Activated T-helper 1 cell treated with anti-CD3 and anti-CD28 coated beads, Interleukin-2, amount 50 U/mL, for 16 hours (primary cell): ENCODE measurements around the gene FYB2.

Experiments used
- DNase-seq, 2 donors: peaks; one replicate each; pipeline ENCODE4 v3.0.0-alpha.2; 2020; ENCODE audit warnings: low read depth in 1 of 2, low spot score in 1 of 2

The FYB2 gene

GRCh38 chr1:56835657-56836056 is 16.5 kb upstream of the FYB2 start:
- DNase-seq: no peak

DNA sequence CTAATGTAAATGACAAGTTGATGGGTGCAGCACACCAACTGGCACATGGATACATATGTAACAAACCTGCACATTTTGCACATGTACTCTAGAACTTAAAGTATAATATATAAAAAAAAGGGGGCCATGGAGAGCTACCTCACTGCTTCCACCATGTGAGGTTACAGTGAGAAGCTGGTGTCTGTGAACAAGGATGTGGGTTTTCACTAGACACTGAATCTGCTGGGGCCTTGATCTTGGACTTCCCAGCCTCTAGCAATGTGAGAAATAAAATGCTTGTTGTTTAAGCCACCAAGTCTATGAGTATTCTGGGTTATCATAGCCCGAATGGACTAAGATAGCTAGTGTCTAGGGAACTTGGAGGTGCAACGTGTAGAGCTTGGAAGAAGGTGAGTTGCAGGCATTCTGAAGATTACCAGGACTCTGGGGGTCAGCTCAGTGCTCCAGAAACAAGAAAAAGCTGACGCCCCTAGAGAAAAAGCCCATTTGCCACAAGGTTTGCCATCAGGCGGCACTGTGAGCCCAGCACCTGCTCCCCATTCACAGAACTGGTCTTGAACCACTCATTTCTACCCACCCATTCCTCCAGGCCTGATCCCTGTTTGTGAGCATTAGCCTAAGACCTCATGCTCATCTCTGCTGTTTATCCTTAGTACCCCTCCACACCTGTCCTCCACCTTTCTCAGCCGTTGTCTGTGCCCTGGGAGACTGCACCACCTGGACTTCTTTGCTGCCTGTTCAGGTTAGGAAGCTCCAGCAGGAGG is 15.1 kb upstream of the FYB2 start:
- DNase-seq: no peak

GRCh38 chr1:56833088-56833487 is 13.9 kb upstream of the FYB2 start:
- no peak for DNase-seq

GRCh38 chr1:56831871-56832693 is 12.9 kb upstream of the FYB2 start:
- DNase-seq: peak; percentile 31 to 38

- DNase-seq: no peak
These were observed 10.8 kb upstream of the FYB2 start for GRCh38 chr1:56830052-56830451.

DNA sequence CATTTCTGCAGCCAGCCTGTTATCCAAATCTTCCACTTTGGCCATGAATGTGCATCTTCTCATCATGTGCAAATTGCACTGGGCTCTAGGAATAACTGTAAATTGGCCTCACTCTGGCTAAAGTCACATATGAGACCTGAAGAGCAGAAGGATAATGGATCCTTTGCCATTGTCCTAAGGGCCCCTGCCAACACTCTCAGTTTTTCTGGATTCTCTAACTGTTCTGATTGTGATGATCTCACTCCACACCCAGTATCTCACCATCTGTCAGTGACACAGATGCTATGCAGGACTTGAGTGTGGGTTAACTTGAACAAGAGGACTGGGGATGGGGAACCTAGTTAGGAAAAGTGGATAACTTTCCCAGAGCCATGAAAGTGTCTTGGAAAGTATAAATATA is 8.5 kb upstream of the FYB2 start:
- DNase-seq: no peak

DNA sequence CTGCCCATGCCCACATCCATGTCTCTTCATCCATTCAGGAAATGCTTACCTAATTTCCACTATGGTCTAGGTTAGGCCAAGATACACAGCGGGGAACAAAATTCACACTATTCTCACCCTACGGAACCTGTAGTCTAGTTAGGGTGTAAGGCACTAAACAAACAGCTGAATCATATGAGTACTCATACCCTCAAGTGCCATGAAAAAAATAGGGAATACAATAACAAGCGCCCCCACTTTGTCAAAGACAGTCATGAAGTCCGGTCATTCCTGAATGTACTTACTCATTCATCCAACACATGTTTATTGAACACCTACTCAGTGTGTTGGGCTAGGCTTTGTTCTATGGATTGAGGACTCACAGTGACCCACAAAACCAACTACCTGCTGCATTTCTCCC is 6.2 kb upstream of the FYB2 start:
- DNase-seq: no peak

GRCh38 chr1:56824938-56825337 is 5.7 kb upstream of the FYB2 start:
- DNase-seq: no peak

- no peak for DNase-seq
These were observed 5.1 kb upstream of the FYB2 start for GRCh38 chr1:56824271-56824670.

DNA sequence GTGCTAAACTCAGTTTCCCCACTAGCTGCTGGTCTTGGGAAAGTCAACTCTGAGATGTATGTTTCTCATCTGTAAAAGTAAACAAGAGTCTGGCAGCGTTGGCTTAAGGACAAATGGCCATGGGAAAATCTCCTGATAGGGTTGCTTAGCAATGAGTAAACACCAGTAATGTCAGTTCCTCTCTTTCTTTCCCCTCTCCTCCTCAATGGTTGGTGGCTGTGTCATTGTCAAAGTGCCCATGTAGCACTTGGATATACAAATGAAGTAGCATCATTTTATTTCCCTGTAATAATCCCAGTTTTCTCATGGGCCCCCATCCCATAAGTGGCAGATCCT is 2.2 kb upstream of the FYB2 start:
- no peak for DNase-seq

DNA sequence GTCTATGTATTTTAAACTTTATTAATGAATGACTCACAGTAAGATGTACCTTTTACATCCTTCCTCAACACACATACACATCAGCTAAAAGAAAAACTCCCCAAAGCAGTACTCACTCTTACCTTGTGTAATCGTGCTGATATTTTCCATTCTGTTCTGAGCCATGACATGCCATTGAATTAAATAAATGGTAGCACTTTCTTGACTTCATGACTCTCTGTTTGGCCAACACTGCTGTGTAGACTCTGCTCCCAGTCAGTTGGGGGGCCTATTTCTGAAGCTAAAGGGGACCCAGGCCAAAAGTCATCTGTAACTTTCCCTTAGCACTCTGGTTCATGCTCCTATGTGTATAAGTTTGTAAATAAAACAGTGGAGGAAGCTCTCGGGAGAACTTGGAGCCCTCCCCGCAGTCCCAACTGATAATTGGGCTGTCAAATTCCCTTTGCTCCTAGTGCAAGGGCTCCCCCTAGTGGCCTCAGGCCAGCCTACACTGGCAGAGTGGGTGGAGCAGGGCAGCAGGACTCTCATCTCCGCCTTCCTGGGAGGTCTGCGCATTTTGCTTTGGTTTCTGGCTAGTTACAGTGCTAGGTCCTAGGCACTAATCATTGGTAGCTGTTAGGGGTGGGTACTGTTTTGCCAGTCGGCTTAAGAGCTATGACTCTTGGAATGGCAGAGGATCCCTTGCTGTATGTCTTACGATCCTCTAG is 1.7 kb upstream of the FYB2 start:
- peak; percentile 7 to 14 for DNase-seq

- no peak for DNase-seq
These were observed 1.3 kb downstream of the FYB2 start for GRCh38 chr1:56817716-56818463.

DNA sequence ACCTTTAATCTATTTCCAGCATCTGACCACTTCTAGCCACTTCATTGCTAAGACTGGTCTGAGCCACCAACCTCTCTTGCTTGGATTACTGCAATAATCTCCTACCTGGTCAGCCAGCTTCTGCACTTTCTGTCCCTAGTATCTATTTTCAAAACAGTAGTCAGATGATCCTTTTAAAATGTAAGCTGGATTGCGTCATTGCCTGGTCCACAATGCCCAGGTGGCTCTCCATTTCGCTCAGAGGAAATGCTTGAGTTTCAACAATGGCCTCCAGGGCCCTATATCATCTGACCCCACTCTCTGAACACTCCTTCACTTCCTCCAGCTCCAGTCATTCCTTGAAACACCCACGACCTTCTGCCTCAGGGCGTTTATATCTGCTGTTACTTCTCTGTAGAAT is 2.3 kb downstream of the FYB2 start:
- DNase-seq: no peak

- no peak for DNase-seq
These were observed 2.9 kb downstream of the FYB2 start for GRCh38 chr1:56816264-56816663.

DNA sequence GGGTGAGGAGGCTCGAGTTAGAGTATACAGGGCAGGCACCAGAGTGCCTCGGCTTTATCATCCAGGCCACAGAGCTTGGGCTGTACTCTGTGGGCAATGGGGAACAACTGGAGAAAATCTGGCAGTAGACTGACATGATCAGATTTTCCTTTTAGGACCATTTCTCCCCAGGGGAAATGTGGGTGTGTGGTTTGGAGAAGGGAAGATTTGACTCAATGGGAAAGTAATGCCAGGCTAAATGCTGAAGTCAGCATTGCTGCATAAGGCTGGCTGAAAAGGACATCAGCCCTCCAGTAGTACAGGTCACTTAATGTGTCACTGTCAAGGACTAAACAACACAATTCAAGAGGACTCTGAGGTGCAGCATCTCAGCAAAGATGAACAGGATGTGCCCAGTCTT is 5.0 kb downstream of the FYB2 start:
- no peak for DNase-seq

DNA sequence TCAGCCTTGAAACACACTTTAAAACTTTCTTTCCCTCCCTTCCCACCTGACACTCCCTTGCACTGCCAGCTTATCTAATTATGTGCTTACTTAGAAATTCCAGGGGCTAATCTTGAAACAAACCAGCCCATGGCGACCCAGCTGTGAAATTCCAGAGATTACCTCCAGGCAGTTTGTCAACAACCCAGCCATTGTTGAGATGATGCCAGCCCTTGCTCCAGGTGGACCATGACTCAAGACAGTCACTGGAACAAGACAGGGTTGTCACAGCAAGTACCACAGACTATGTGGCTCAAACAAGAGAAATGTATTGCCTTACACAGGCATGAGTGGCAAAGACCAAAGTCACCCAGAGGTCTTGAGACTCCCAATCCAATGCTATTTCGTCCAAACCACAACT is 7.9 kb downstream of the FYB2 start:
- DNase-seq: no peak

- DNase-seq: no peak
These were observed 10.8 kb downstream of the FYB2 start for GRCh38 chr1:56808410-56808809.

DNA sequence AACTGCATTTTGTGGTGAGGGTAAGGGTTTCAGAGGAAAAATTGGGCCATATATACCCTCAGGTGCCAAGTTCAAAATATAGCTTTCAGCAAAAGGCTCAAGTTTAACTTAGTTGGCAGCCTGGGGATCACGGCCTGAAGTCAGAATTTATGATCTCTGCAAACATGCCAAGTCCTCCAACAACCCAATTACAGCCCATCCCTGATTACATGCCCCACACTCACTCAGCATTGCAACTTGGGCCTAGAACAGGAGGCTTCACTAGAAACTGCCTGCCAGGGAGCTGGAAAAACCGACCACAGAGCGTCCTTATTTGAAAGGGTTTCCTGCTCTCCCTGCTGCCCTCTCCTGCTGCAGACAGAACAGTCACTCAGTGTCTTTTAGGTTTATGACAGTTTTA is 12.4 kb downstream of the FYB2 start:
- DNase-seq: no peak

DNA sequence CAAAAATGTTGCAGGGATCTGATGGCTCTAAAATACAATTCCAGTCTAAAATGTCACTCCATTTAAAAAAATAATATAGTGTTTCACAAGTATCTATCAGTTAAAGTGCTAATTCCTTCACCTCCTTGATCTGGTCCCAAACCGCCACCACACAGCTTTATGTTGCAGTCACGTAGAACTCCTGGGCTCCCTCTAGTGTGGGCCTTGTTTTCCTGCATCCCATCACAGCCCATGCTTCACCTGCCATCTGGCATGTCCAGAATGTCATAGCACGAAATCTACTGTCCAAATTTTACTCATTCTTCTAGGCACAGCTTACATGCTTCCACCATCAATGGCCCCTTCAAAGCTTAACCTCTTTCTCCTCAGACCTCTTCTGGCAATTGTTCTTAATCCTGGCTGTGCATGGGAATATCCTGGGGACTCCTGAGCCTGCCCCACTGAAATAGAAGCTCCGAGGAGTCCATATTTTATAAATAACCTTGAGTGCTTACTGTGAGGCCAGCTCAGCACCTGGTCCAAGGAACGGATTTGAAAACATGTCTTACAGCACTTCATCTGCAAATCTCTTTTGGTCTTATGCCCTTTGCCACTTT is 15.5 kb downstream of the FYB2 start:
- no peak for DNase-seq

GRCh38 chr1:56799605-56800400 is 19.4 kb downstream of the FYB2 start:
- DNase-seq: no peak
